HCT116 (cell line): Measurements from ENCODE around the gene ADH6. TPM values are rescaled to one million over a fixed set of nuclear protein-coding genes. Genes with fewer than 3 reads are reported as not detected.

ENCODE experiments used
- ATAC-seq: fragments of 200-7000 bp; cut with Tn5 transposase; 2 replicates; pipeline ENCODE4 v1.9.1; 2020; ENCODE audit warnings: mild to moderate bottlenecking, moderate library complexity
- BruUV-seq: library from RNA; stranded (reverse); fragments of 400-500 nt; replicated peaks from 2 replicates; lab custom pipeline; 2021; lab: Mats Ljungman, UMichigan
- CTCF ChIA-PET: fragments of 300-600 bp; sonication (Branson Sonifier 250); formaldehyde crosslinking; loops from one replicate; lab custom pipeline; 2021; ENCODE audit warnings: antibody characterized with exemption; lab: Charles Lee
- POLR2A ChIA-PET: fragments of 300-600, 350-600 bp; sonication (Branson Sonifier 250); formaldehyde crosslinking; loops from one replicate; lab custom pipeline; 2021; ENCODE audit warnings: antibody characterized with exemption; lab: Charles Lee
- RAD21 ChIA-PET, 2 experiments: fragments of 300-600 bp; sonication (Branson Sonifier 250); formaldehyde crosslinking; loops; one replicate each; lab custom pipeline; 2023; ENCODE audit warnings: low total read pairs in 2 of 2; ENCODE audit not compliant: uncharacterized antibody in 2 of 2, unreplicated experiment in 2 of 2, low non-redundant PET in 1 of 2; lab: Charles Lee
- DNase-seq: peaks from one replicate; pipeline ENCODE4 v3.0.0-alpha.2; 2010; ENCODE audit warnings: low read depth, low spot score
- H2AFZ ChIP-seq: fragments of 200-600 bp; shearing (Covaris generic), sonication (generic); 2 replicates; pipeline ENCODE4 v1.6.1; 2017; ENCODE audit warnings: low read depth, mixed run types, mixed read lengths, antibody characterized with exemption, low read length; ENCODE audit not compliant: poor library complexity, severe bottlenecking
- H3K27ac ChIP-seq: 2 replicates; pipeline ENCODE4 v1.5.1; 2012; ENCODE audit warnings: low read depth, low read length
- H3K27me3 ChIP-seq: fragments of 200-600 bp; sonication (generic); 2 replicates; pipeline ENCODE4 v1.6.1; 2016; ENCODE audit warnings: mixed run types, low read length, mixed read lengths; ENCODE audit not compliant: insufficient read depth
- H3K36me3 ChIP-seq, 2 experiments: fragments of 200-500 bp in 1 of 2; fragments of 200-600 bp in 1 of 2; sonication (Bioruptor generic) in 1 of 2; sonication (generic) in 1 of 2; 2 replicates each; pipeline versions ENCODE4 v1.5.1 to v1.6.1; 2014 to 2016; ENCODE audit warnings: low read length in 2 of 2, inconsistent platforms in 1 of 2, mixed read lengths in 1 of 2, mixed run types in 1 of 2; ENCODE audit not compliant: insufficient read depth in 2 of 2, control insufficient read depth in 1 of 2
- H3K4me1 ChIP-seq, 2 experiments: fragments of 200-600 bp in 1 of 2; sonication (generic) in 1 of 2; 2 replicates each; pipeline versions ENCODE4 v1.5.1 to v1.6.1; 2012 to 2017; ENCODE audit warnings: low read length in 2 of 2, inconsistent platforms in 1 of 2, mild to moderate bottlenecking in 1 of 2, mixed read lengths in 1 of 2, mixed run types in 1 of 2, moderate library complexity in 1 of 2; ENCODE audit not compliant: insufficient read depth in 2 of 2, control insufficient read depth in 1 of 2
- H3K4me2 ChIP-seq: fragments of 200-600 bp; sonication (generic); 2 replicates; pipeline ENCODE4 v1.6.1; 2017; ENCODE audit warnings: mixed run types, low read length, mixed read lengths
- H3K4me3 ChIP-seq, 2 experiments: fragments of 200-600 bp in 1 of 2; sonication (generic) in 1 of 2; replicated peaks in 1 of 2; 2 replicates each; pipeline ENCODE4 v1.5.1; 2011 to 2016; ENCODE audit warnings: low read length in 2 of 2, control low read depth in 1 of 2, low read depth in 1 of 2, mild to moderate bottlenecking in 1 of 2, mixed read lengths in 1 of 2, mixed run types in 1 of 2
- H3K79me2 ChIP-seq: fragments of 200-600 bp; sonication (generic); 2 replicates; pipeline ENCODE4 v1.6.1; 2017; ENCODE audit warnings: mild to moderate bottlenecking, mixed run types, low read length, moderate library complexity, mixed read lengths; ENCODE audit not compliant: insufficient read depth
- H3K9ac ChIP-seq: fragments of 200-600 bp; sonication (generic); 2 replicates; pipeline ENCODE4 v1.6.1; 2016; ENCODE audit warnings: low read length, mixed read lengths
- H3K9me2 ChIP-seq: fragments of 200-600 bp; sonication (generic), shearing (Covaris generic); 2 replicates; pipeline ENCODE4 v1.6.1; 2017; ENCODE audit warnings: mixed run types, mild to moderate bottlenecking, moderate library complexity; ENCODE audit not compliant: insufficient read depth
- H3K9me3 ChIP-seq, 2 experiments: fragments of 200-500 bp in 1 of 2; fragments of 200-600 bp in 1 of 2; sonication (Bioruptor generic) in 1 of 2; sonication (generic) in 1 of 2; 2 replicates each; pipeline ENCODE4 v1.6.1; 2014 to 2017; ENCODE audit warnings: low read length in 2 of 2, mixed read lengths in 2 of 2, inconsistent platforms in 1 of 2, low read depth in 1 of 2, mild to moderate bottlenecking in 1 of 2, mixed run types in 1 of 2, moderate library complexity in 1 of 2; ENCODE audit not compliant: control insufficient read depth in 1 of 2, insufficient read depth in 1 of 2
- H4K20me1 ChIP-seq: fragments of 200-600 bp; sonication (generic), shearing (Covaris generic); 2 replicates; pipeline ENCODE4 v1.6.1; 2017; ENCODE audit warnings: mixed run types, mild to moderate bottlenecking, moderate library complexity; ENCODE audit not compliant: insufficient read depth
- CBX3 ChIP-seq: IDR thresholded peaks from 2 replicates; pipeline ENCODE4 v1.6.1; 2012; ENCODE audit warnings: low read depth
- EGR1 ChIP-seq: IDR thresholded peaks from 2 replicates; pipeline ENCODE4 v1.6.1; 2012; ENCODE audit warnings: low read depth
- ELF1 ChIP-seq: IDR thresholded peaks from 2 replicates; pipeline ENCODE4 v1.6.1; 2012; ENCODE audit warnings: low read depth, borderline replicate concordance
- EZH2 ChIP-seq: fragments of 200-600 bp; sonication (generic); IDR thresholded peaks from 2 replicates; pipeline ENCODE4 v1.6.1; 2017; ENCODE audit warnings: antibody characterized with exemption, mixed run types
- FOSL1 ChIP-seq: IDR thresholded peaks from 2 replicates; pipeline ENCODE4 v1.6.1; 2012; ENCODE audit warnings: low read depth
- JUND ChIP-seq: IDR thresholded peaks from 2 replicates; pipeline ENCODE4 v1.6.1; 2012
- POLR2A ChIP-seq: IDR thresholded peaks from 2 replicates; pipeline ENCODE4 v1.7.0; 2011; ENCODE audit warnings: borderline replicate concordance; ENCODE audit not compliant: insufficient read depth, insufficient read length; ENCODE audit errors: extremely low read depth
- POLR2AphosphoS5 ChIP-seq: IDR thresholded peaks from 2 replicates; pipeline ENCODE4 v1.6.1; 2011; ENCODE audit warnings: mild to moderate bottlenecking, low read depth, low read length, moderate library complexity
- SIN3A ChIP-seq: IDR thresholded peaks from 2 replicates; pipeline ENCODE4 v1.6.1; 2012; ENCODE audit warnings: low read depth
- SRF ChIP-seq: IDR thresholded peaks from 2 replicates; pipeline ENCODE4 v1.6.1; 2012; ENCODE audit warnings: low read depth
- YY1 ChIP-seq: IDR thresholded peaks from 2 replicates; pipeline ENCODE4 v1.6.1; 2011; ENCODE audit warnings: low read length, low read depth, moderate library complexity, mild to moderate bottlenecking; ENCODE audit not compliant: insufficient replicate concordance; ENCODE audit errors: extremely low read depth
- ZNF274 ChIP-seq: fragments of 200-500 bp; sonication (Bioruptor generic); IDR thresholded peaks from 2 replicates; pipeline ENCODE4 v1.6.1; 2014; ENCODE audit warnings: mild to moderate bottlenecking, low read depth, low read length, inconsistent platforms
- intact Hi-C: fragments of 100-400 bp; cut with micrococcal nuclease; formaldehyde crosslinking; loops from 2 replicates; pipeline ENCODE4 v1.10.0; 2022
- total RNA-seq: library from RNA; stranded (reverse); gene quantifications from one replicate; pipeline ENCODE4 v1.2.1, GENCODE V29; 2021; ENCODE audit not compliant: unreplicated experiment
- TF ChIP-seq, protein P1 (sequence below): IDR thresholded peaks from 2 replicates; pipeline ENCODE4 v1.6.1; 2011; ENCODE audit warnings: mild to moderate bottlenecking, low read length, moderate library complexity; ENCODE audit not compliant: insufficient replicate concordance; ENCODE audit errors: extremely low read depth
- TF ChIP-seq, protein P2 (sequence below), 3 experiments: fragments of 200-600 bp in 1 of 3; sonication (generic) in 1 of 3; IDR thresholded peaks in 2 of 3; conservative IDR thresholded peaks in 1 of 3; 2 replicates each; pipeline ENCODE4 v1.5.1; 2012 to 2017; ENCODE audit warnings: low read depth in 2 of 3, low read length in 2 of 3, antibody characterized with exemption in 1 of 3, borderline replicate concordance in 1 of 3, control low read depth in 1 of 3, mild to moderate bottlenecking in 1 of 3, mixed read lengths in 1 of 3, mixed run types in 1 of 3, moderate library complexity in 1 of 3; ENCODE audit not compliant: insufficient read depth in 1 of 3
- TF ChIP-seq, protein P3 (sequence below): IDR thresholded peaks from 2 replicates; pipeline ENCODE4 v1.6.1; 2012; ENCODE audit warnings: low read depth
- TF ChIP-seq, protein P4 (sequence below): IDR thresholded peaks from 2 replicates; pipeline ENCODE4 v1.6.1; 2012

ADH6 gene
- total RNA-seq, 1 experiment from 2014 or later: not detected

DNA sequence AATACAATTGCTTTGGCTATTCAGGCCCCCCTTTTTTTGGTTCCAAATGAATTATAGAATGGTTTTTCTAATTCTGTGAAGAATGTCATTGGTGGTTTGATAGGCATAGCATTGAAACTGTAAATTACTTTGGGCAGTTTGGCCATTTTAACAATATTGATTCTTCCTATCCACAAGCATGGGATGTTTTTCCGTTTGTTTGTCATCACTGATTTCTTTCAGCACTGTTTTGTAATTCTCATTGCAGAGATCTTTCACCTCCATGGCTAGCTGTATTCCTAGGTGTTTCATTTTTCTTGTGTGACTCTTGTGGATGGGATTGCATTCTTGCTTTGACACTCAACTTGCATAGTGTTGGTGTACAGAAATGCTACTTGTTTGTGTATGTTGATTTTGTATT lies 33.0 kb downstream of the ADH6 start:
- Histone ChIP-seq H3K9me2 (no peaks in the 10 kb centered on the region), H3K9me3 (no peaks in the 10 kb centered on the region), H3K9ac (no peak overlapping the region), H2AFZ (no peak overlapping the region), H3K4me3 (no peak overlapping the region), H3K79me2 (no peaks in the 10 kb centered on the region), H3K4me1 (no peaks in the 10 kb centered on the region), H4K20me1 (no peaks in the 10 kb centered on the region), H3K27me3 (no peaks in the 10 kb centered on the region), H3K4me2 (no peak overlapping the region), H3K36me3 (no peaks in the 10 kb centered on the region), H3K27ac (no peak overlapping the region)
- CTCF ChIA-PET: no interaction called here
- RAD21 ChIA-PET: no interaction called here
- intact Hi-C loops: no loop called here
- POLR2A ChIA-PET: no interaction called here
- DNase-seq: no peak
- no peak for ATAC-seq
- no TSS peak for BruUV-seq
- TF ChIP-seq JUND (no peak), FOSL1 (no peak), SRF (no peak), EZH2 (no peak), YY1 (no peak), EGR1 (no peak), CBX3 (no peak), SIN3A (no peak), POLR2A (no peak), POLR2AphosphoS5 (no peak), ELF1 (no peak), ZNF274 (no peak)
- TF ChIP-seq, protein P1, sequence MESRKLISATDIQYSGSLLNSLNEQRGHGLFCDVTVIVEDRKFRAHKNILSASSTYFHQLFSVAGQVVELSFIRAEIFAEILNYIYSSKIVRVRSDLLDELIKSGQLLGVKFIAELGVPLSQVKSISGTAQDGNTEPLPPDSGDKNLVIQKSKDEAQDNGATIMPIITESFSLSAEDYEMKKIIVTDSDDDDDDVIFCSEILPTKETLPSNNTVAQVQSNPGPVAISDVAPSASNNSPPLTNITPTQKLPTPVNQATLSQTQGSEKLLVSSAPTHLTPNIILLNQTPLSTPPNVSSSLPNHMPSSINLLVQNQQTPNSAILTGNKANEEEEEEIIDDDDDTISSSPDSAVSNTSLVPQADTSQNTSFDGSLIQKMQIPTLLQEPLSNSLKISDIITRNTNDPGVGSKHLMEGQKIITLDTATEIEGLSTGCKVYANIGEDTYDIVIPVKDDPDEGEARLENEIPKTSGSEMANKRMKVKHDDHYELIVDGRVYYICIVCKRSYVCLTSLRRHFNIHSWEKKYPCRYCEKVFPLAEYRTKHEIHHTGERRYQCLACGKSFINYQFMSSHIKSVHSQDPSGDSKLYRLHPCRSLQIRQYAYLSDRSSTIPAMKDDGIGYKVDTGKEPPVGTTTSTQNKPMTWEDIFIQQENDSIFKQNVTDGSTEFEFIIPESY: no peak
- TF ChIP-seq, protein P2, sequence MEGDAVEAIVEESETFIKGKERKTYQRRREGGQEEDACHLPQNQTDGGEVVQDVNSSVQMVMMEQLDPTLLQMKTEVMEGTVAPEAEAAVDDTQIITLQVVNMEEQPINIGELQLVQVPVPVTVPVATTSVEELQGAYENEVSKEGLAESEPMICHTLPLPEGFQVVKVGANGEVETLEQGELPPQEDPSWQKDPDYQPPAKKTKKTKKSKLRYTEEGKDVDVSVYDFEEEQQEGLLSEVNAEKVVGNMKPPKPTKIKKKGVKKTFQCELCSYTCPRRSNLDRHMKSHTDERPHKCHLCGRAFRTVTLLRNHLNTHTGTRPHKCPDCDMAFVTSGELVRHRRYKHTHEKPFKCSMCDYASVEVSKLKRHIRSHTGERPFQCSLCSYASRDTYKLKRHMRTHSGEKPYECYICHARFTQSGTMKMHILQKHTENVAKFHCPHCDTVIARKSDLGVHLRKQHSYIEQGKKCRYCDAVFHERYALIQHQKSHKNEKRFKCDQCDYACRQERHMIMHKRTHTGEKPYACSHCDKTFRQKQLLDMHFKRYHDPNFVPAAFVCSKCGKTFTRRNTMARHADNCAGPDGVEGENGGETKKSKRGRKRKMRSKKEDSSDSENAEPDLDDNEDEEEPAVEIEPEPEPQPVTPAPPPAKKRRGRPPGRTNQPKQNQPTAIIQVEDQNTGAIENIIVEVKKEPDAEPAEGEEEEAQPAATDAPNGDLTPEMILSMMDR (IDR thresholded peaks at IDR 0.05 in 2 of 3, conservative IDR thresholded peaks at IDR 0.05 in 1 of 3; ENCODE audit: borderline replicate concordance in 1 of 3, insufficient read depth in 1 of 3, low read depth in 2 of 3, low read length in 2 of 3): no peak
- TF ChIP-seq, protein P3, sequence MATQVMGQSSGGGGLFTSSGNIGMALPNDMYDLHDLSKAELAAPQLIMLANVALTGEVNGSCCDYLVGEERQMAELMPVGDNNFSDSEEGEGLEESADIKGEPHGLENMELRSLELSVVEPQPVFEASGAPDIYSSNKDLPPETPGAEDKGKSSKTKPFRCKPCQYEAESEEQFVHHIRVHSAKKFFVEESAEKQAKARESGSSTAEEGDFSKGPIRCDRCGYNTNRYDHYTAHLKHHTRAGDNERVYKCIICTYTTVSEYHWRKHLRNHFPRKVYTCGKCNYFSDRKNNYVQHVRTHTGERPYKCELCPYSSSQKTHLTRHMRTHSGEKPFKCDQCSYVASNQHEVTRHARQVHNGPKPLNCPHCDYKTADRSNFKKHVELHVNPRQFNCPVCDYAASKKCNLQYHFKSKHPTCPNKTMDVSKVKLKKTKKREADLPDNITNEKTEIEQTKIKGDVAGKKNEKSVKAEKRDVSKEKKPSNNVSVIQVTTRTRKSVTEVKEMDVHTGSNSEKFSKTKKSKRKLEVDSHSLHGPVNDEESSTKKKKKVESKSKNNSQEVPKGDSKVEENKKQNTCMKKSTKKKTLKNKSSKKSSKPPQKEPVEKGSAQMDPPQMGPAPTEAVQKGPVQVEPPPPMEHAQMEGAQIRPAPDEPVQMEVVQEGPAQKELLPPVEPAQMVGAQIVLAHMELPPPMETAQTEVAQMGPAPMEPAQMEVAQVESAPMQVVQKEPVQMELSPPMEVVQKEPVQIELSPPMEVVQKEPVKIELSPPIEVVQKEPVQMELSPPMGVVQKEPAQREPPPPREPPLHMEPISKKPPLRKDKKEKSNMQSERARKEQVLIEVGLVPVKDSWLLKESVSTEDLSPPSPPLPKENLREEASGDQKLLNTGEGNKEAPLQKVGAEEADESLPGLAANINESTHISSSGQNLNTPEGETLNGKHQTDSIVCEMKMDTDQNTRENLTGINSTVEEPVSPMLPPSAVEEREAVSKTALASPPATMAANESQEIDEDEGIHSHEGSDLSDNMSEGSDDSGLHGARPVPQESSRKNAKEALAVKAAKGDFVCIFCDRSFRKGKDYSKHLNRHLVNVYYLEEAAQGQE: no peak
- TF ChIP-seq, protein P4, sequence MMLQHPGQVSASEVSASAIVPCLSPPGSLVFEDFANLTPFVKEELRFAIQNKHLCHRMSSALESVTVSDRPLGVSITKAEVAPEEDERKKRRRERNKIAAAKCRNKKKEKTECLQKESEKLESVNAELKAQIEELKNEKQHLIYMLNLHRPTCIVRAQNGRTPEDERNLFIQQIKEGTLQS: no peak
